WERI-Rb-1 (cell line): ENCODE measurements around the gene COPE.
A peak's percentile ranks its signal among the peaks of the same experiment; 100 is the strongest.

Experiments used
- DNase-seq: peaks from one replicate; pipeline ENCODE4 v3.0.0-alpha.2; 2020
- H3K27ac ChIP-seq: fragments of 250-450 bp; sonication (Bioruptor Pico); 2 replicates; pipeline ENCODE4 v1.5.1; 2020; ENCODE audit warnings: mild to moderate bottlenecking, moderate library complexity
- H3K27me3 ChIP-seq: fragments of 250-450 bp; sonication (Bioruptor Pico); 2 replicates; pipeline ENCODE4 v1.5.1; 2021; ENCODE audit warnings: mild to moderate bottlenecking, low read depth, moderate library complexity; ENCODE audit not compliant: insufficient read depth, severe bottlenecking
- H3K36me3 ChIP-seq: fragments of 250-450 bp; sonication (Bioruptor Pico); 2 replicates; pipeline ENCODE4 v1.5.1; 2020; ENCODE audit warnings: mild to moderate bottlenecking, moderate library complexity
- H3K4me3 ChIP-seq: 2 replicates; pipeline ENCODE4 v1.5.1; 2011; ENCODE audit warnings: low read depth, mild to moderate bottlenecking, control low read depth, low read length
- H3K9me3 ChIP-seq: fragments of 250-450 bp; sonication (Bioruptor Pico); 2 replicates; pipeline ENCODE4 v1.5.1; 2021; ENCODE audit warnings: mild to moderate bottlenecking, moderate library complexity; ENCODE audit not compliant: severe bottlenecking
- TF ChIP-seq, protein P1 (sequence below): IDR thresholded peaks from 2 replicates; pipeline ENCODE4 v1.5.1; 2011; ENCODE audit warnings: low read depth, mild to moderate bottlenecking, control low read depth, inconsistent platforms, low read length

Gene COPE

DNA sequence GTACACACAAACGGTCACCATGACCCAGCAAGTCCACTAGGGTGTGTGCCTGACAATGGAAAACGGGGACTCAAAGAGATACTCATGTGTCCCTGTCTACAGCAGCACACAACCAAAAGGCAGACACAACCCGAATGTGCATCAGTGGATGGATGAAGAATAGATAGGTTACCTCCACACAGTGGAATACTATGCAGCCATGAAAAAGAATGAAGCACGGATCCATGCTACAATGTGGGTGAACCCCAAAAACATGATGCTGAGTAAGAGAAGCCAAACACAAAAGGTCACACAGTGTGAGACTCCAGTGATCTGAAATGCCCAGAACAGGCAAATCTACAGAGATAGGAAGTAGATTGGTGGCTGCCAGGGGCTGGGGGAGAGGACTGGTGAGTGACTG, 32.2 kb downstream of the COPE start:
- H3K4me3 ChIP-seq: no peak overlapping the region
- H3K27ac ChIP-seq: no peak overlapping the region
- DNase-seq: no peak
- H3K27me3 ChIP-seq: no peaks in the 10 kb centered on the region
- H3K36me3 ChIP-seq: peaks cover 15% of the 10 kb centered on the region
- H3K9me3 ChIP-seq: no peaks in the 10 kb centered on the region
- TF ChIP-seq, protein P1, sequence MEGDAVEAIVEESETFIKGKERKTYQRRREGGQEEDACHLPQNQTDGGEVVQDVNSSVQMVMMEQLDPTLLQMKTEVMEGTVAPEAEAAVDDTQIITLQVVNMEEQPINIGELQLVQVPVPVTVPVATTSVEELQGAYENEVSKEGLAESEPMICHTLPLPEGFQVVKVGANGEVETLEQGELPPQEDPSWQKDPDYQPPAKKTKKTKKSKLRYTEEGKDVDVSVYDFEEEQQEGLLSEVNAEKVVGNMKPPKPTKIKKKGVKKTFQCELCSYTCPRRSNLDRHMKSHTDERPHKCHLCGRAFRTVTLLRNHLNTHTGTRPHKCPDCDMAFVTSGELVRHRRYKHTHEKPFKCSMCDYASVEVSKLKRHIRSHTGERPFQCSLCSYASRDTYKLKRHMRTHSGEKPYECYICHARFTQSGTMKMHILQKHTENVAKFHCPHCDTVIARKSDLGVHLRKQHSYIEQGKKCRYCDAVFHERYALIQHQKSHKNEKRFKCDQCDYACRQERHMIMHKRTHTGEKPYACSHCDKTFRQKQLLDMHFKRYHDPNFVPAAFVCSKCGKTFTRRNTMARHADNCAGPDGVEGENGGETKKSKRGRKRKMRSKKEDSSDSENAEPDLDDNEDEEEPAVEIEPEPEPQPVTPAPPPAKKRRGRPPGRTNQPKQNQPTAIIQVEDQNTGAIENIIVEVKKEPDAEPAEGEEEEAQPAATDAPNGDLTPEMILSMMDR: no peak

GRCh38 chr19:18883526-18884304, 35.5 kb downstream of the COPE start:
- DNase-seq: no peak
- Histone ChIP-seq H3K27me3 (no peaks in the 10 kb centered on the region), H3K9me3 (no peaks in the 10 kb centered on the region), H3K27ac (no peak overlapping the region), H3K36me3 (peaks cover 35% of the 10 kb centered on the region), H3K4me3 (no peak overlapping the region)
- TF ChIP-seq, protein P1: no peak

DNA sequence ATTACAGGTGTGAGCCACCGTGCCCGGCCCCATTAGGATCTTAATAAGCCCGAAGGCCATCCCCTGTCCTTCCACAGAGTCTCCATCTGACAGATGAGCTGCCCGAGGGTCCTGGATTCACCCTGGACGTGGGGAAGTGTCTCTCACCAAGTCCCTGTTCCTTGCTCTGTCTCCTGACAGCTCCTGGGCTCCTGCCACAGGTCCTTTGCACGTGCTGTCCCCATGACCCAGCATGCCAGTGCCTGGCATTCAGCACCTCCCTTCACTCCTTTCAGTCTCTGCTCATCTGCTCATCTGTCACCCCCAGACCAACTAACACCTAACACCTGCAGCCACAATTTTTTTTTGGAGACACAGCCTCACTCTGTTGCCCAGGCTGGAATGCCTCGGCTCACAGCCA, 37.7 kb downstream of the COPE start:
- H3K9me3 ChIP-seq: peaks cover 9% of the 10 kb centered on the region
- DNase-seq: no peak
- no peaks in the 10 kb centered on the region for H3K27me3 ChIP-seq
- peaks cover 46% of the 10 kb centered on the region for H3K36me3 ChIP-seq
- no peak overlapping the region for H3K27ac ChIP-seq
- TF ChIP-seq, protein P1: no peak
- H3K4me3 ChIP-seq: no peak overlapping the region

- TF ChIP-seq, protein P1: no peak
- Histone ChIP-seq H3K27ac (no peak overlapping the region), H3K9me3 (peaks cover 9% of the 10 kb centered on the region), H3K4me3 (no peak overlapping the region), H3K36me3 (peaks cover 52% of the 10 kb centered on the region), H3K27me3 (no peaks in the 10 kb centered on the region)
- DNase-seq: peak; percentile 57
These were observed 39.4 kb downstream of the COPE start for GRCh38 chr19:18879579-18880373.

DNA sequence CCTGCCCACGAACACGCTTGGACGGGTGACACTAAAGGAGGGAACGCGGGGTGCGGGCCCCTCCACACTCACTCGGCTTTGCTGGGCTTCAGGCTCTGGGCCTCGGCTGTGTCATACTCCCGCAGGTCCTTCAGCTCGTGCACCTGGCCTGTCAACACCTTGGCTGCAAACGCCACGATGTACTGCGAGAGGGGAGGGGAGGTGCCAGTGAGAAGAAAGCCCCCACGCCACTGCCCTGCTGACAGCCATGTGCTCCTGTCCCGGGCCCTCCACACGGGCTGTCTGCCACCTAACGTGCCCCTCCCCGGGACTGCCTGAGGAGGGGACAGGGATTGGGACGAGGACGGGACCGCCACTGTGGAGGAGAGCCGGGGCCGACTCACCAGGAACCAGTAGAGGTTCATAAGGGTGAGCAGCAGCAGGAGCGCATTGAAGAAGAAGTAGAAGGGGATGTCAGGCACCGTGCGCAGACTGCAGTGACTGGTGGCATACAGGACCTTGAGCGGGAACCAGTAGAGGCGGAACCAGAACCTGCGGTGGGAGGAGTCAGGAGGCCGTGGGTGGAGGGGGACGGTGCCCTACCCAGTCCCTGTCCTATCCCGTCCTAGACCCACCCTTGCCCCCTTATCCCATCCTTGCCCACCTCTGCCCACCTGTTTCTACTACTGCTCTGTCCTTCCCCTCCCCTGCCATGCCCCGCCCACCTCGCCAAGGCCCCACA, 40.2 kb downstream of the COPE start:
- no peak for DNase-seq
- Histone ChIP-seq H3K27me3 (no peaks in the 10 kb centered on the region), H3K4me3 (no peak overlapping the region), H3K27ac (no peak overlapping the region), H3K36me3 (peaks cover 56% of the 10 kb centered on the region), H3K9me3 (peaks cover 9% of the 10 kb centered on the region)
- TF ChIP-seq, protein P1: no peak
